ENCODE data around the gene MAGI2. TPM values are rescaled to one million over a fixed set of nuclear protein-coding genes. Genes with fewer than 3 reads are reported as not detected.
A peak's percentile ranks its signal among the peaks of the same experiment; 100 is the strongest.

The MAGI2 gene
- total RNA-seq, 1 donor from 2014 or later: 13.3 TPM

DNA sequence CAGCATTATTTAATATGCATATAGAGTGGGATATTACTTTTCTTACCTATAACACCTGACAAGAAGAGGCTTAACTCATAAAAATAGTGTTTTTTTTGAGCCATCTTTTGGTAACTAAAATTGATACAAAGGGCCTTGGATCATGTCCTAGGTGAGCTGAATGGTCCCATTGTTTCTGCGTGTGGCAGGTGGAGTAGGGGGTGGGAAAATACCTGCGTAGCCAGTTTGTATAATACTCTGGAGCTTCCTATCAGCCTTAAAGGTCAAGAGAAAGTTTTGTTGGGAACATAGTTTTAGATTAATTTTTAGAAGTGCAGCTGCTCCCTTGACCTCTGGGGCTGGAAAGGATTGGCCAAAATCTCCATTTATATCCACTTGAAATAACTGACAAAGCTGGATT is 1410.3 kb downstream of the MAGI2 start:
- no peak overlapping the region for H3K4me3 Mint-ChIP-seq
- TF ChIP-seq, protein P1, sequence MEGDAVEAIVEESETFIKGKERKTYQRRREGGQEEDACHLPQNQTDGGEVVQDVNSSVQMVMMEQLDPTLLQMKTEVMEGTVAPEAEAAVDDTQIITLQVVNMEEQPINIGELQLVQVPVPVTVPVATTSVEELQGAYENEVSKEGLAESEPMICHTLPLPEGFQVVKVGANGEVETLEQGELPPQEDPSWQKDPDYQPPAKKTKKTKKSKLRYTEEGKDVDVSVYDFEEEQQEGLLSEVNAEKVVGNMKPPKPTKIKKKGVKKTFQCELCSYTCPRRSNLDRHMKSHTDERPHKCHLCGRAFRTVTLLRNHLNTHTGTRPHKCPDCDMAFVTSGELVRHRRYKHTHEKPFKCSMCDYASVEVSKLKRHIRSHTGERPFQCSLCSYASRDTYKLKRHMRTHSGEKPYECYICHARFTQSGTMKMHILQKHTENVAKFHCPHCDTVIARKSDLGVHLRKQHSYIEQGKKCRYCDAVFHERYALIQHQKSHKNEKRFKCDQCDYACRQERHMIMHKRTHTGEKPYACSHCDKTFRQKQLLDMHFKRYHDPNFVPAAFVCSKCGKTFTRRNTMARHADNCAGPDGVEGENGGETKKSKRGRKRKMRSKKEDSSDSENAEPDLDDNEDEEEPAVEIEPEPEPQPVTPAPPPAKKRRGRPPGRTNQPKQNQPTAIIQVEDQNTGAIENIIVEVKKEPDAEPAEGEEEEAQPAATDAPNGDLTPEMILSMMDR (conservative IDR thresholded peaks at IDR 0.05): no peak
- peaks cover 4% of the 10 kb centered on the region for H3K9me3 Mint-ChIP-seq
- DNase-seq (ENCODE audit: extremely low spot score, unreplicated experiment): no peak
- no peaks in the 10 kb centered on the region for H3K36me3 Mint-ChIP-seq
- H3K4me1 Mint-ChIP-seq (ENCODE audit: unreplicated experiment): peaks cover 11% of the 10 kb centered on the region
- H3K27ac Mint-ChIP-seq: no peak overlapping the region
- H3K27me3 Mint-ChIP-seq: peaks cover 29% of the 10 kb centered on the region

DNA sequence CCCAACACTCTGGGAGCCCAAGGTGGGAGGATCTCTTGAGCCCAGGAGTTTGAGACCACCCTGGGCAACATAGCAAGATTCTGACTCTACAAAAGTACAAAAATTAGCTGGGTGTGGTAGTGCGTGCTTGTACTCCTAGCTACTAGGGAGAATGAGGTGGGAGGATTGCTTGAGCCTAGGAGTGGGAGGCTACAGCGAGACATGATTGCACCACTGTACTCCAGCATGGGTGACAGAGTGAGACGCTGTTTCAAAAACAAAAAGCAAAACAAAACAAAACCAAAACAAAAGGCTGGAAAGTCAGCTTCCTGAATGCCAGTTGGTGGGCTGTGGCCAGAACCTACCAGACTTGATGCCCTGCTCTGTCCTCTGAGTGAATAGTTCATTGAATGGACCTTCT is 1412.0 kb downstream of the MAGI2 start:
- Mint-ChIP-seq H3K9me3 (no peaks in the 10 kb centered on the region), H3K27ac (no peak overlapping the region)
- DNase-seq (ENCODE audit: extremely low spot score, unreplicated experiment): no peak

DNA sequence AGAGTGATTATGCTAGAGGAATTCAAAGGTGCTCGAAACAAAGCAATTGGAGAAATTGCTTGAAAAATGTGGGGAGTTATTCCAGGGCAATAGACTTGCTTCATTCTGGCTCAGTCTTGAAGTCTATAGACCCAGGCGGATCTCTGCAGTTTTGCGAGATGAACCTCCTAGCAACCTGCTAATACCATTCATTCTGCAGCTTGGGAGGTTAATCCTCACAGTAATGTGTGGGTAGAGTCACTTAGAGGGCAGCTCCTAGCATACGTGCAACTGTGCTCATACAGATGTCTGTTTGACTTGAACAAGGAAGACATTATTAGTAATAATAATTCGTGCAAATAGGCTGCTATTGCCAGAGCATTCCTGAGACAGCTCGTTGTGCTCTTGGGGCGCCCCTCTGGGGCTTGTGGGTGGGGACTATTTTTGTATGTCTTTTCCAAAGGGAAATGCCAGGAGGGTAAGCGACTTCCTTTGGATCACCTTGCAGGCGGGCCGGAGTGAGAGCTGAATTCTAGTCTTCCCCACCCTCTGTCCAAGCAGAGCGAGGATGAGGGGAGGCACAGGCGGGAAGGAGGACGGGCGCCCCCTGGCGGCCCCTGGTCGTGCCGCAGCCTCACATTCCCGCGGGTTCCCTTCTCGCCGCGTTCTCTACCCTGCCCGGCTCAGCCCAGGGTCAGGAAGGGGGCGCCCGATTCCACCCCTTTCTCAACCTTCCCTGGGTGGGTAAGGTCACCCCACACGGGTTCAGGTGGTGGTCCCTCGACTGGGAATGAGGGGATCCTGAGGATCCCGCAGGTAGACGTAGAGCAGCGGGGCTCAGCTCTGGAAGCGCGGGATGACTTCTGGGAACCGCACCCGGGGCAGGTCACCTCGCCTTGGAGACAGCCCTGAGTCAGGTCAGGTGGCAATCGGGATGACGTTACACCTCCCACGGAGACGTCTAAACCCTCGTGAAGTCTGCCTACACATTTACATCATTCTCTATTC is 1413.4 kb downstream of the MAGI2 start:
- peaks cover 8% of the 10 kb centered on the region for H3K4me1 Mint-ChIP-seq (ENCODE audit: unreplicated experiment)
- peak overlapping the region; percentile 48 for H3K27ac Mint-ChIP-seq
- no peaks in the 10 kb centered on the region for H3K9me3 Mint-ChIP-seq
- H3K27me3 Mint-ChIP-seq: peaks cover 23% of the 10 kb centered on the region
- DNase-seq (ENCODE audit: extremely low spot score, unreplicated experiment): no peak
- no peaks in the 10 kb centered on the region for H3K36me3 Mint-ChIP-seq
- H3K4me3 Mint-ChIP-seq: no peak overlapping the region
- TF ChIP-seq, protein P1 (conservative IDR thresholded peaks at IDR 0.05): peak; percentile 35

More for the DNA sequence above, 1412.0 kb downstream of the MAGI2 start:
- Mint-ChIP-seq H3K4me3 (no peak overlapping the region), H3K36me3 (no peaks in the 10 kb centered on the region), H3K27me3 (peaks cover 23% of the 10 kb centered on the region), H3K4me1 (ENCODE audit: unreplicated experiment) (peaks cover 8% of the 10 kb centered on the region)
- TF ChIP-seq, protein P1 (conservative IDR thresholded peaks at IDR 0.05): no peak

DNA sequence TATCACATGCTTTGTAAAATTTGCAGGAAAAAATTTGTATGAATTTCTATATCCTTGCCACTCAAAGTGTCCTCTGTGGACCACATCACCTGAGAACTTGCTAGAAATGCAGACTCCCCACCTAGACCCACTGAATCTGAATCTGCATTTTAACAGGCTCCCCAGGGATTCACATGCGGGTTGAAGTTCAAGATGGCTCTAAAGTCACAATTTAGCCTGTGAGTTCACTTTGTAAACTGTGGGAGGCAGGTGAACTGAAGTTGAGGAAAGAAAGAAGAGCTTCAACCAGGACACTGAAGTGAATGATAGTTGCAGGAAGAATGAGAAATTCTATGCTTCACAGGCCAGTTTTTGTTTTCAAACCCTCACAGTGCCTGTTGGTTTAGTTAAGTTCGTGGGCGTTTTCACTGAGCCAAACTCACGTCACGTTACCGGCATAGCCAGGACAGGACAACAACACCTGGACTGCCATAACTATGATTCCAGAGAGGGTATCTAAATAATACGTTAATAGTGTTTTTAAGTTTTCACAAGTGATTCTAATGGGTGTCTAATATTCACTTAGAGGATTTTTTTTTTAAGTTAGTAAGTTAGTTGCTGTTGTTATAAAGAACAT is 1414.9 kb downstream of the MAGI2 start:
- TF ChIP-seq, protein P1 (conservative IDR thresholded peaks at IDR 0.05): no peak
- no peak overlapping the region for H3K27ac Mint-ChIP-seq
- H3K27me3 Mint-ChIP-seq: peaks cover 24% of the 10 kb centered on the region

DNA sequence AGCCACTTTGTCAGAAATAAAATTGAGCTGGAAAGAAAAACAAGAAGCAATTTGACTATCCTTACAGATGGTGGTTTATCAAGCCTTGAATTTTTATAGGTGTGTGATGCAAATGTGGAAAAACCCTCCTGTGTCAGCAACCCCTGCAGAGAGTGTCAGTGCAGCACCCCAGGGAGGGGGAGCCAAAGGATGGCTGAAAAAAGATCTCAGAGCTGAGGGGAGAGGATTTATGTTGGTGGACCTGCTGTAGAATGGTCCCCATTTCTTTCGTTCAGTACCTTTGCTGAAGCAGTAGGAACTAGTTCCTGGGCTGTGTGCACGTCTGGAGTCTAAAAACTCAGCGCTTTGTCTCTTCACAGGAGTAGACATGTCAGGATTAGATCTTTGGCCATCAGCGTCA is 1415.9 kb downstream of the MAGI2 start:
- H3K36me3 Mint-ChIP-seq: peaks cover 3% of the 10 kb centered on the region
- no peak for DNase-seq (ENCODE audit: extremely low spot score, unreplicated experiment)
- H3K27ac Mint-ChIP-seq: no peak overlapping the region
- TF ChIP-seq, protein P1 (conservative IDR thresholded peaks at IDR 0.05): no peak
- no peak overlapping the region for H3K4me3 Mint-ChIP-seq
- H3K9me3 Mint-ChIP-seq: no peaks in the 10 kb centered on the region
- peaks cover 8% of the 10 kb centered on the region for H3K4me1 Mint-ChIP-seq (ENCODE audit: unreplicated experiment)
- peaks cover 30% of the 10 kb centered on the region for H3K27me3 Mint-ChIP-seq

More for the DNA sequence above, 1414.9 kb downstream of the MAGI2 start:
- no peak overlapping the region for H3K4me3 Mint-ChIP-seq
- H3K9me3 Mint-ChIP-seq: no peaks in the 10 kb centered on the region
- H3K36me3 Mint-ChIP-seq: peaks cover under 1% of the 10 kb centered on the region
- DNase-seq (ENCODE audit: extremely low spot score, unreplicated experiment): no peak
- peaks cover 8% of the 10 kb centered on the region for H3K4me1 Mint-ChIP-seq (ENCODE audit: unreplicated experiment)
